GM23338 (cell line): ENCODE measurements around the gene SUPT3H. TPM values are rescaled to one million over a fixed set of nuclear protein-coding genes. Genes with fewer than 3 reads are reported as not detected.

ENCODE experiments used
- ATAC-seq: fragments of 200-7000 bp; cut with Tn5 transposase; 3 replicates; pipeline ENCODE4 v1.9.1; 2020
- DNase-seq: peaks from one replicate; pipeline ENCODE4 v3.0.0-alpha.2; 2015; ENCODE audit warnings: low spot score
- H2AFZ ChIP-seq: fragments of 200-600 bp; sonication (generic); 2 replicates; pipeline ENCODE4 v1.8.0; 2016; ENCODE audit warnings: antibody characterized with exemption, mild to moderate bottlenecking, moderate library complexity
- H3F3A ChIP-seq: fragments of 200-600 bp; sonication (generic); replicated peaks from 2 replicates; pipeline ENCODE4 v1.8.0; 2017; ENCODE audit warnings: antibody characterized with exemption, mixed run types, low read depth
- H3K27ac ChIP-seq: fragments of 200-600 bp; sonication (generic); 2 replicates; pipeline ENCODE4 v1.6.1; 2016; ENCODE audit warnings: low read depth
- H3K27me3 ChIP-seq: fragments of 200-600 bp; sonication (generic); 2 replicates; pipeline ENCODE4 v1.8.0; 2016; ENCODE audit warnings: mild to moderate bottlenecking, mixed run types, moderate library complexity; ENCODE audit not compliant: insufficient read depth
- H3K36me3 ChIP-seq: fragments of 200-600 bp; sonication (generic); 2 replicates; pipeline ENCODE4 v1.8.0; 2016; ENCODE audit warnings: mild to moderate bottlenecking; ENCODE audit not compliant: insufficient read depth
- H3K4me1 ChIP-seq: fragments of 200-600 bp; sonication (generic); 2 replicates; pipeline ENCODE4 v1.8.0; 2016; ENCODE audit warnings: mild to moderate bottlenecking, moderate library complexity; ENCODE audit not compliant: insufficient read depth
- H3K4me2 ChIP-seq: fragments of 200-600 bp; sonication (generic); 2 replicates; pipeline ENCODE4 v1.7.1; 2017; ENCODE audit warnings: mixed run types
- H3K4me3 ChIP-seq: fragments of 200-600 bp; sonication (generic); 2 replicates; pipeline ENCODE4 v1.6.1; 2016; ENCODE audit warnings: mixed run types
- H3K79me2 ChIP-seq: fragments of 200-600 bp; sonication (generic); replicated peaks from 2 replicates; pipeline ENCODE4 v1.8.0; 2017; ENCODE audit warnings: mild to moderate bottlenecking; ENCODE audit not compliant: insufficient read depth
- H3K9me2 ChIP-seq: fragments of 200-600 bp; sonication (generic); 2 replicates; pipeline ENCODE4 v1.8.0; 2017; ENCODE audit not compliant: insufficient read depth
- H4K20me1 ChIP-seq: fragments of 200-600 bp; sonication (generic); replicated peaks from 2 replicates; pipeline ENCODE4 v1.8.0; 2017; ENCODE audit warnings: mild to moderate bottlenecking; ENCODE audit not compliant: insufficient read depth
- H3K27ac Mint-ChIP-seq: 2 replicates; pipeline ENCODE4 v1.8.0; 2020; ENCODE audit warnings: inconsistent platforms, mild to moderate bottlenecking, moderate library complexity, mixed read lengths
- H3K27me3 Mint-ChIP-seq: 3 replicates; pipeline ENCODE4 v1.8.0; 2022; ENCODE audit warnings: low read depth, mild to moderate bottlenecking, moderate library complexity, mixed read lengths, inconsistent platforms; ENCODE audit not compliant: insufficient read depth, poor library complexity
- H3K36me3 Mint-ChIP-seq: 3 replicates; pipeline ENCODE4 v1.8.0; 2021; ENCODE audit warnings: low read depth, mild to moderate bottlenecking, inconsistent platforms, moderate library complexity, mixed read lengths
- H3K4me1 Mint-ChIP-seq: 3 replicates; pipeline ENCODE4 v1.8.0; 2020; ENCODE audit warnings: mild to moderate bottlenecking, inconsistent platforms, mixed read lengths
- H3K4me3 Mint-ChIP-seq: 3 replicates; pipeline ENCODE4 v1.8.0; 2021; ENCODE audit warnings: moderate library complexity, mild to moderate bottlenecking, inconsistent platforms, mixed read lengths
- H3K9me3 Mint-ChIP-seq: 3 replicates; pipeline ENCODE4 v1.8.0; 2020; ENCODE audit warnings: moderate library complexity, mild to moderate bottlenecking, inconsistent platforms, mixed read lengths
- CREB1 ChIP-seq: fragments of 250-450 bp; sonication (Bioruptor Pico); IDR thresholded peaks from 2 replicates; pipeline ENCODE4 v1.5.0; 2020; ENCODE audit warnings: low read depth, mild to moderate bottlenecking, moderate library complexity
- CTCF ChIP-seq, 2 experiments: fragments of 200-600 bp in 1 of 2; sonication (generic) in 1 of 2; conservative IDR thresholded peaks; 2 replicates each; pipeline versions ENCODE4 v1.5.1 to v1.6.1; 2016 to 2017; ENCODE audit warnings: antibody characterized with exemption in 2 of 2, low read depth in 2 of 2, mild to moderate bottlenecking in 2 of 2, moderate library complexity in 1 of 2
- JUNB ChIP-seq: IDR thresholded peaks from one replicate; pipeline ENCODE4 v1.6.1; 2016; ENCODE audit warnings: antibody characterized with exemption; ENCODE audit not compliant: unreplicated experiment
- NANOG ChIP-seq: IDR thresholded peaks from 2 replicates; pipeline ENCODE4 v1.6.1; 2016; ENCODE audit warnings: antibody characterized with exemption, borderline replicate concordance
- POLR2AphosphoS5 ChIP-seq: IDR thresholded peaks from 2 replicates; pipeline ENCODE4 v1.6.1; 2016; ENCODE audit warnings: antibody characterized with exemption, low read depth
- REST ChIP-seq: IDR thresholded peaks from one replicate; pipeline ENCODE4 v1.6.1; 2018; ENCODE audit warnings: antibody characterized with exemption; ENCODE audit not compliant: unreplicated experiment
- STAT1 ChIP-seq: IDR thresholded peaks from one replicate; pipeline ENCODE4 v1.6.1; 2016; ENCODE audit warnings: antibody characterized with exemption; ENCODE audit not compliant: unreplicated experiment
- ZNF114 ChIP-seq: fragments of 250-450 bp; sonication (Bioruptor Pico); IDR thresholded peaks from 2 replicates; pipeline ENCODE4 v1.5.0; 2020; ENCODE audit warnings: mild to moderate bottlenecking, moderate library complexity
- ZNF331 ChIP-seq: fragments of 250-450 bp; sonication (Bioruptor Pico); IDR thresholded peaks from 2 replicates; pipeline ENCODE4 v1.5.0; 2020; ENCODE audit warnings: low read depth, mild to moderate bottlenecking, moderate library complexity
- ZNF462 ChIP-seq: fragments of 250-450 bp; sonication (Bioruptor Pico); IDR thresholded peaks from 2 replicates; pipeline ENCODE4 v1.5.0; 2020; ENCODE audit warnings: mild to moderate bottlenecking, moderate library complexity
- polyA plus RNA-seq: library from polyadenylated mRNA; unstranded; fragments of >200 nt; fragmentation: Nextera tagmentation; extraction: Ambion mirVana; gene quantifications from 2 replicates; pipeline ENCODE4 v1.2.1, GENCODE V29; 2016
- total RNA-seq: library from RNA; depleted of rRNA; stranded (reverse); fragments of >200 nt; shearing (Covaris generic); gene quantifications from 2 replicates; pipeline ENCODE4 v1.2.3, GENCODE V29; 2014
- TF ChIP-seq, protein P1 (sequence below): IDR thresholded peaks from 2 replicates; pipeline ENCODE4 v1.6.1; 2016; ENCODE audit warnings: antibody characterized with exemption

Gene SUPT3H
- total and polyA plus RNA-seq, 2 experiments from 2014 or later = 11.4 to 30.1 TPM

GRCh38 chr6:45299096-45299581 is 78.6 kb downstream of the SUPT3H start (continued):
- TF ChIP-seq ZNF331 (no peak), CREB1 (CRISPR knock-in tag) (no peak), STAT1 (no peak)
- TF ChIP-seq, protein P1, sequence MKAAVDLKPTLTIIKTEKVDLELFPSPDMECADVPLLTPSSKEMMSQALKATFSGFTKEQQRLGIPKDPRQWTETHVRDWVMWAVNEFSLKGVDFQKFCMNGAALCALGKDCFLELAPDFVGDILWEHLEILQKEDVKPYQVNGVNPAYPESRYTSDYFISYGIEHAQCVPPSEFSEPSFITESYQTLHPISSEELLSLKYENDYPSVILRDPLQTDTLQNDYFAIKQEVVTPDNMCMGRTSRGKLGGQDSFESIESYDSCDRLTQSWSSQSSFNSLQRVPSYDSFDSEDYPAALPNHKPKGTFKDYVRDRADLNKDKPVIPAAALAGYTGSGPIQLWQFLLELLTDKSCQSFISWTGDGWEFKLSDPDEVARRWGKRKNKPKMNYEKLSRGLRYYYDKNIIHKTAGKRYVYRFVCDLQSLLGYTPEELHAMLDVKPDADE = no peak

- Mint-ChIP-seq H3K9me3 (peaks cover 3% of the 10 kb centered on the region; the same call in 1 of the 3 replicates), H3K27me3 (no peaks in the 10 kb centered on the region), H3K4me1 (peaks cover 4% of the 10 kb centered on the region), H3K4me3 (no peak overlapping the region), H3K36me3 (no peaks in the 10 kb centered on the region; the same call in 2 of the 3 replicates), H3K27ac (no peak overlapping the region)
- Histone ChIP-seq H3K4me1 (no peaks in the 10 kb centered on the region), H3K27me3 (no peaks in the 10 kb centered on the region), H3K9me2 (no peaks in the 10 kb centered on the region), H3K27ac (no peak overlapping the region), H3K4me3 (no peak overlapping the region), H4K20me1 (peaks cover 5% of the 10 kb centered on the region), H3K4me2 (no peak overlapping the region), H3K79me2 (peaks cover 5% of the 10 kb centered on the region), H3K36me3 (no peaks in the 10 kb centered on the region), H3F3A (no peaks in the 10 kb centered on the region), H2AFZ (no peak overlapping the region)
- ATAC-seq (no peak), DNase-seq (no peak)
- TF ChIP-seq JUNB = no peak
- no peak for TF ChIP-seq POLR2AphosphoS5
- no peak for TF ChIP-seq ZNF462 (CRISPR knock-in tag)
- TF ChIP-seq, protein P1 = no peak
- TF ChIP-seq REST = no peak
- TF ChIP-seq NANOG = no peak
- TF ChIP-seq CREB1 (CRISPR knock-in tag) = no peak
- TF ChIP-seq ZNF114 (CRISPR knock-in tag) = no peak
- TF ChIP-seq CTCF (conservative IDR thresholded peaks at IDR 0.05; ENCODE audit: low read depth in 2 of 2) = no peak
- TF ChIP-seq ZNF331 = no peak
These were observed 80.4 kb downstream of the SUPT3H start for GRCh38 chr6:45297320-45297719.
